Measurements from ENCODE around the gene JAKMIP2. TPM values are rescaled to one million over a fixed set of nuclear protein-coding genes. Genes with fewer than 3 reads are reported as not detected.

The JAKMIP2 gene
- polyA plus RNA-seq, 1 donor from 2014 or later = 46.3 TPM

DNA sequence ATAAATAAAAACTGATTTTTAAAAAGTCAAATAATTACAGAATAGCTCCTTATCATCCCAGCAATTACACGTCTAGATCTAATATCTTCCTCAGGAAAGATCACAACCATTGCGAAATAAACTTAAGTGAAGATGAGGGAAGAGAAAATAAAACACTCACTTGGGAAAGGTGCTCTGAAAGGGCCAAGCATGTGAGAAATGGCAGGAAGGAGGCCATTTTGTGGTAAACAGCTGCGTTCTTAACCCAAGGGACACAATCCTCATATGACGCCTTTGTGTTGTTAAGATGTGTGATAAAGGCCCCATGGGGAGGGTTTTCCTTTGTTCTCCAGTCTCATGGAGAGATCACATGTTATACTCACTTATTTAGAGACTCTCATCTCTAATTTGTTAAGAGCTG is 32.5 kb downstream of the JAKMIP2 start:
- H3K79me2 ChIP-seq (replicated peaks; ENCODE audit: insufficient read depth, low read length) = peaks cover 64% of the 10 kb centered on the region
- H3K9me3 ChIP-seq (ENCODE audit: low read length) = no peaks in the 10 kb centered on the region
- no peak overlapping the region for H2AFZ ChIP-seq (ENCODE audit: low read depth, low read length)
- TF ChIP-seq EP300 (conservative IDR thresholded peaks at IDR 0.05; ENCODE audit: poor library complexity, severe bottlenecking) = no peak
- TF ChIP-seq EZH2 (IDR thresholded peaks at IDR 0.05; ENCODE audit: borderline replicate concordance, insufficient read depth, low read length, poor library complexity, severe bottlenecking) = no peak
- no peak for TF ChIP-seq POLR2AphosphoS5 (IDR thresholded peaks at IDR 0.05)
- TF ChIP-seq MXI1 (conservative IDR thresholded peaks at IDR 0.05; ENCODE audit: poor library complexity, severe bottlenecking) = no peak
- TF ChIP-seq, protein P1, sequence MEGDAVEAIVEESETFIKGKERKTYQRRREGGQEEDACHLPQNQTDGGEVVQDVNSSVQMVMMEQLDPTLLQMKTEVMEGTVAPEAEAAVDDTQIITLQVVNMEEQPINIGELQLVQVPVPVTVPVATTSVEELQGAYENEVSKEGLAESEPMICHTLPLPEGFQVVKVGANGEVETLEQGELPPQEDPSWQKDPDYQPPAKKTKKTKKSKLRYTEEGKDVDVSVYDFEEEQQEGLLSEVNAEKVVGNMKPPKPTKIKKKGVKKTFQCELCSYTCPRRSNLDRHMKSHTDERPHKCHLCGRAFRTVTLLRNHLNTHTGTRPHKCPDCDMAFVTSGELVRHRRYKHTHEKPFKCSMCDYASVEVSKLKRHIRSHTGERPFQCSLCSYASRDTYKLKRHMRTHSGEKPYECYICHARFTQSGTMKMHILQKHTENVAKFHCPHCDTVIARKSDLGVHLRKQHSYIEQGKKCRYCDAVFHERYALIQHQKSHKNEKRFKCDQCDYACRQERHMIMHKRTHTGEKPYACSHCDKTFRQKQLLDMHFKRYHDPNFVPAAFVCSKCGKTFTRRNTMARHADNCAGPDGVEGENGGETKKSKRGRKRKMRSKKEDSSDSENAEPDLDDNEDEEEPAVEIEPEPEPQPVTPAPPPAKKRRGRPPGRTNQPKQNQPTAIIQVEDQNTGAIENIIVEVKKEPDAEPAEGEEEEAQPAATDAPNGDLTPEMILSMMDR (IDR thresholded peaks at IDR 0.05; ENCODE audit: poor library complexity, severe bottlenecking) = no peak
- TF ChIP-seq TAF1 (IDR thresholded peaks at IDR 0.05; ENCODE audit: low read depth) = no peak
- no peak for TF ChIP-seq SMC3 (conservative IDR thresholded peaks at IDR 0.05; ENCODE audit: poor library complexity)
- TF ChIP-seq RAD21 (conservative IDR thresholded peaks at IDR 0.05) = no peak
- TF ChIP-seq, protein P2, sequence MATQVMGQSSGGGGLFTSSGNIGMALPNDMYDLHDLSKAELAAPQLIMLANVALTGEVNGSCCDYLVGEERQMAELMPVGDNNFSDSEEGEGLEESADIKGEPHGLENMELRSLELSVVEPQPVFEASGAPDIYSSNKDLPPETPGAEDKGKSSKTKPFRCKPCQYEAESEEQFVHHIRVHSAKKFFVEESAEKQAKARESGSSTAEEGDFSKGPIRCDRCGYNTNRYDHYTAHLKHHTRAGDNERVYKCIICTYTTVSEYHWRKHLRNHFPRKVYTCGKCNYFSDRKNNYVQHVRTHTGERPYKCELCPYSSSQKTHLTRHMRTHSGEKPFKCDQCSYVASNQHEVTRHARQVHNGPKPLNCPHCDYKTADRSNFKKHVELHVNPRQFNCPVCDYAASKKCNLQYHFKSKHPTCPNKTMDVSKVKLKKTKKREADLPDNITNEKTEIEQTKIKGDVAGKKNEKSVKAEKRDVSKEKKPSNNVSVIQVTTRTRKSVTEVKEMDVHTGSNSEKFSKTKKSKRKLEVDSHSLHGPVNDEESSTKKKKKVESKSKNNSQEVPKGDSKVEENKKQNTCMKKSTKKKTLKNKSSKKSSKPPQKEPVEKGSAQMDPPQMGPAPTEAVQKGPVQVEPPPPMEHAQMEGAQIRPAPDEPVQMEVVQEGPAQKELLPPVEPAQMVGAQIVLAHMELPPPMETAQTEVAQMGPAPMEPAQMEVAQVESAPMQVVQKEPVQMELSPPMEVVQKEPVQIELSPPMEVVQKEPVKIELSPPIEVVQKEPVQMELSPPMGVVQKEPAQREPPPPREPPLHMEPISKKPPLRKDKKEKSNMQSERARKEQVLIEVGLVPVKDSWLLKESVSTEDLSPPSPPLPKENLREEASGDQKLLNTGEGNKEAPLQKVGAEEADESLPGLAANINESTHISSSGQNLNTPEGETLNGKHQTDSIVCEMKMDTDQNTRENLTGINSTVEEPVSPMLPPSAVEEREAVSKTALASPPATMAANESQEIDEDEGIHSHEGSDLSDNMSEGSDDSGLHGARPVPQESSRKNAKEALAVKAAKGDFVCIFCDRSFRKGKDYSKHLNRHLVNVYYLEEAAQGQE (IDR thresholded peaks at IDR 0.05; ENCODE audit: borderline replicate concordance) = no peak
- H3F3A ChIP-seq (ENCODE audit: insufficient read depth, low read length, poor library complexity, severe bottlenecking) = no peaks in the 10 kb centered on the region
- H4K20me1 ChIP-seq (ENCODE audit: insufficient read depth) = no peaks in the 10 kb centered on the region
- H3K27me3 ChIP-seq (ENCODE audit: insufficient read depth, low read depth, low read length) = no peaks in the 10 kb centered on the region
- H3K27ac ChIP-seq (ENCODE audit: low read length) = no peak overlapping the region
- H3K36me3 ChIP-seq (ENCODE audit: insufficient read depth, low read length) = no peaks in the 10 kb centered on the region
- no peak overlapping the region for H3K9ac ChIP-seq (ENCODE audit: low read length)
- H3K4me2 ChIP-seq (ENCODE audit: low read length) = no peak overlapping the region
- H3K9me2 ChIP-seq (ENCODE audit: insufficient read depth, low read length) = no peaks in the 10 kb centered on the region
- no peak overlapping the region for H3K4me3 ChIP-seq (ENCODE audit: low read length)

DNA sequence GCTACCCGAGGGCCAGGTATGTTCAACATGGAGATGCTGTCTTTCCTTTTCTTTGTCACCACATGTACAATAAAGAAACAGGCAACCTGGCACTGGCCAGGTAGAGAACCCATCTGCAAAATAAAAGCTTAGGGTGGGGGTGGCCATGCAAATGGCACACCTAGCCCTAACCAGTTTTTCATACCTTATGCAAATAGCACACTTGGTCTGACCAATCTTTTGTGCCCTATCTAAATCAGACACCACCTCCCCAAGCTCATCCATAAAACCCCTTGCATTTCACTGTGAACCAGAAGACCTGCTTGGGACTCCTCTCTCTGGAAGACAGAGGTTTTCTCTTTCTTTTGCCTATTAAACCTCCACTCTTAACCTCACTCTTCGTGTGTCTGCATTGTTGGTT is 33.9 kb downstream of the JAKMIP2 start:
- Histone ChIP-seq H3K4me2 (ENCODE audit: low read length) (no peak overlapping the region), H3K9ac (ENCODE audit: low read length) (no peak overlapping the region), H3K9me2 (ENCODE audit: insufficient read depth, low read length) (no peaks in the 10 kb centered on the region), H2AFZ (ENCODE audit: low read depth, low read length) (no peak overlapping the region), H3F3A (ENCODE audit: insufficient read depth, low read length, poor library complexity, severe bottlenecking) (peaks cover 2% of the 10 kb centered on the region), H3K27ac (ENCODE audit: low read length) (no peak overlapping the region), H3K4me3 (ENCODE audit: low read length) (no peak overlapping the region), H3K79me2 (replicated peaks; ENCODE audit: insufficient read depth, low read length) (peaks cover 54% of the 10 kb centered on the region), H3K27me3 (ENCODE audit: insufficient read depth, low read depth, low read length) (no peaks in the 10 kb centered on the region), H3K9me3 (ENCODE audit: low read length) (no peaks in the 10 kb centered on the region), H3K36me3 (ENCODE audit: insufficient read depth, low read length) (no peaks in the 10 kb centered on the region), H4K20me1 (ENCODE audit: insufficient read depth) (no peaks in the 10 kb centered on the region)
- TF ChIP-seq SMC3 (conservative IDR thresholded peaks at IDR 0.05; ENCODE audit: poor library complexity) = no peak
- no peak for TF ChIP-seq EZH2 (IDR thresholded peaks at IDR 0.05; ENCODE audit: borderline replicate concordance, insufficient read depth, low read length, poor library complexity, severe bottlenecking)
- TF ChIP-seq RAD21 (conservative IDR thresholded peaks at IDR 0.05) = no peak
- TF ChIP-seq, protein P1 (IDR thresholded peaks at IDR 0.05; ENCODE audit: poor library complexity, severe bottlenecking) = no peak
- no peak for TF ChIP-seq POLR2AphosphoS5 (IDR thresholded peaks at IDR 0.05)
- no peak for TF ChIP-seq TAF1 (IDR thresholded peaks at IDR 0.05; ENCODE audit: low read depth)
- TF ChIP-seq, protein P2 (IDR thresholded peaks at IDR 0.05; ENCODE audit: borderline replicate concordance) = no peak
- no peak for TF ChIP-seq MXI1 (conservative IDR thresholded peaks at IDR 0.05; ENCODE audit: poor library complexity, severe bottlenecking)
- no peak for TF ChIP-seq EP300 (conservative IDR thresholded peaks at IDR 0.05; ENCODE audit: poor library complexity, severe bottlenecking)
